Kidney (tissue), 14 donors: Measurements from ENCODE around the gene VBP1. TPM values are rescaled to one million over a fixed set of nuclear protein-coding genes. Genes with fewer than 3 reads are reported as not detected.
A peak's percentile ranks its signal among the peaks of the same experiment; 100 is the strongest.
"Not testable (repeated sequence)": the region's sequence is repeated elsewhere in the genome, so short reads cannot be mapped to it uniquely, and the experiment has no call there.

ENCODE experiments used
- DNase-seq, 5 donors: peaks; one replicate each; pipeline ENCODE4 v3.0.0-alpha.2; 2013 to 2020
- FAIRE-seq: peaks from 2 replicates; lab custom pipeline; 2012; peaks lifted over from hg19 to GRCh38; lab: Jason Lieb, UNC
- H3K27ac ChIP-seq, 2 donors: one replicate each; pipeline ENCODE4 v1.7.0; 2013; ENCODE audit warnings: low read depth in 2 of 2, low read length in 2 of 2, inconsistent platforms in 1 of 2
- H3K27me3 ChIP-seq: one replicate; pipeline ENCODE4 v1.7.1; 2013; ENCODE audit warnings: low read length, inconsistent platforms; ENCODE audit not compliant: control insufficient read depth, insufficient read depth
- H3K36me3 ChIP-seq, 3 donors: one replicate each; pipeline versions ENCODE4 v1.7.0 to v1.7.1; 2013; ENCODE audit warnings: low read length in 3 of 3, control low read depth in 1 of 3, inconsistent platforms in 1 of 3; ENCODE audit not compliant: insufficient read depth in 3 of 3, control insufficient read depth in 2 of 3
- H3K4me1 ChIP-seq, 3 donors: one replicate each; pipeline versions ENCODE4 v1.7.0 to v1.7.1; 2013; ENCODE audit warnings: low read length in 3 of 3, inconsistent platforms in 1 of 3, low read depth in 1 of 3; ENCODE audit not compliant: control insufficient read depth in 2 of 3, insufficient read depth in 2 of 3
- H3K4me3 ChIP-seq, 3 donors: one replicate each; pipeline versions ENCODE4 v1.7.0 to v1.8.1; 2013; ENCODE audit warnings: low read length in 3 of 3, control low read depth in 1 of 3, inconsistent platforms in 1 of 3
- H3K9ac ChIP-seq, 3 donors: one replicate each; pipeline versions ENCODE4 v1.7.0 to v1.7.1; 2013; ENCODE audit warnings: low read length in 3 of 3, control low read depth in 1 of 3, inconsistent platforms in 1 of 3
- H3K9me3 ChIP-seq, 3 donors: one replicate each; pipeline versions ENCODE4 v1.7.0 to v1.7.1; 2013; ENCODE audit warnings: low read length in 3 of 3, control low read depth in 1 of 3, inconsistent platforms in 1 of 3; ENCODE audit not compliant: control insufficient read depth in 2 of 3, insufficient read depth in 1 of 3
- CTCF ChIP-seq: IDR thresholded peaks from 3 replicates; pipeline ENCODE4 v1.5.1; 2012; ENCODE audit warnings: mild to moderate bottlenecking, moderate library complexity, borderline replicate concordance; ENCODE audit not compliant: insufficient read depth; ENCODE audit errors: extremely low read depth
- intact Hi-C: fragments of 100-400 bp; cut with DNase I; formaldehyde crosslinking; loops from one replicate; pipeline ENCODE4 v1.11.1; 2022
- polyA plus RNA-seq: library from polyadenylated mRNA; stranded (reverse); fragments of 350-450 nt; fragmentation: Illumina TruSeq; extraction: RNeasy Lipid Tissue Mini Kit (QIAGEN cat#74804); gene quantifications from one replicate; pipeline ENCODE4 v1.2.3, GENCODE V29; 2014; ENCODE audit warnings: low read depth, low replicate concordance; ENCODE audit not compliant: insufficient read depth
- total RNA-seq: library from RNA; stranded (reverse); fragmentation: NEBNext Ultra II Directional; extraction: Animal tissue kit (Norgen Biotek cat#: 25700); gene quantifications from one replicate; pipeline ENCODE4 v1.2.1, GENCODE V29; 2021
- donor health status: control.
- donor health status: control.
- donor health status: control.
- donor health status: control.
- donor health status: control.
- donor health status: DM: yes; HTN: yes; CAD: no.
- donor health status: Normal renal cell carcinoma (clear cell type).

VBP1 gene
- total and polyA plus RNA-seq, 2 donors from 2014 or later: 38.4 to 53.8 TPM

GRCh38 chrX:155262970-155263754 lies 46.9 kb downstream of the VBP1 start:
- intact Hi-C loops: no loop called here

GRCh38 chrX:155263854-155264628 lies 47.8 kb downstream of the VBP1 start, which contains the start of gene RAB39B:
TSS of gene RAB39B (minus strand) at chrX:155264491. CDS start at chrX:155264288, 203 bp downstream.
- H3K4me1 ChIP-seq: no peaks in the 10 kb centered on the region
- TF ChIP-seq CTCF: no peak
- DNase-seq (peak; percentile 45 to 74 (median 50)), FAIRE-seq (no peak)
- H3K36me3 ChIP-seq: no peaks in the 10 kb centered on the region
- no peaks in the 10 kb centered on the region for H3K27me3 ChIP-seq
- peak within 1 kb of the TSS; percentile 37 to 56 (median 50) for H3K4me3 ChIP-seq
- no peaks in the 10 kb centered on the region for H3K9me3 ChIP-seq
- no peak within 1 kb of the TSS for H3K27ac ChIP-seq
- intact Hi-C loops: no loop called here
- H3K9ac ChIP-seq: no peak within 1 kb of the TSS

More at GRCh38 chrX:155262970-155263754, 46.9 kb downstream of the VBP1 start:
- Histone ChIP-seq H3K36me3 (no peaks in the 10 kb centered on the region), H3K4me3 (peak overlapping the region in 1 of 3 donors; percentile 56), H3K27ac (no peak overlapping the region), H3K27me3 (no peaks in the 10 kb centered on the region), H3K9me3 (no peaks in the 10 kb centered on the region), H3K9ac (no peak overlapping the region), H3K4me1 (no peaks in the 10 kb centered on the region)
- no peak for TF ChIP-seq CTCF
- DNase-seq (no peak), FAIRE-seq (peak; percentile 6)

- FAIRE-seq (no peak), DNase-seq (no peak)
- Histone ChIP-seq H3K4me3 (no peak overlapping the region), H3K4me1 (no peaks in the 10 kb centered on the region), H3K9ac (no peak overlapping the region), H3K27ac (no peak overlapping the region), H3K27me3 (no peaks in the 10 kb centered on the region), H3K36me3 (no peaks in the 10 kb centered on the region), H3K9me3 (no peaks in the 10 kb centered on the region)
- intact Hi-C loops: no loop called here
- no peak for TF ChIP-seq CTCF
Observed at GRCh38 chrX:155266439-155266838, 50.2 kb downstream of the VBP1 start.

- H3K9me3 ChIP-seq, intact Hi-C loops, FAIRE-seq, DNase-seq, H3K27ac ChIP-seq, H3K36me3 ChIP-seq, H3K27me3 ChIP-seq, H3K4me1 ChIP-seq, H3K4me3 ChIP-seq, H3K9ac ChIP-seq: not testable (repeated sequence)
Observed at GRCh38 chrX:155267995-155268394, 51.7 kb downstream of the VBP1 start.
